ENCODE measurements around the gene EYA4.

The EYA4 gene

DNA sequence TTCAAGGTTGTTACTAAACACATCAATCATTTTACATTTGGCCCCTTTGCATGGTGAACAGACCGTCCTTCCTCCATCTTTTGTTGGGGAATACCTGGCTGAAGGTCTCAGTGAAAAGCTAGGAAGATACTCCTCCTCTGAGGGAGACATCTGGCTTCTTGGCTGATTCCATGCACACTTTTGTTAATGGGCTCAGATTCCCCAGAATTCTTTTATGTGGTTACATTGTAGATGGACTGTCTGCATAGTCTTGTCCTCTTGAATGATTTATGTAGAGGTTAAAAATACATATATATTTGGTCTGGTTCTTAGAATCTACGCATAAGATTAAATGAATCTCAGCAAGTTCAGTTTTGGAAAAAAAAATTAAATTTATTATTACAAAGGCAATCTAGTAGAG lies 167.0 kb downstream of the EYA4 start:
- DNase-seq: no peak

DNA sequence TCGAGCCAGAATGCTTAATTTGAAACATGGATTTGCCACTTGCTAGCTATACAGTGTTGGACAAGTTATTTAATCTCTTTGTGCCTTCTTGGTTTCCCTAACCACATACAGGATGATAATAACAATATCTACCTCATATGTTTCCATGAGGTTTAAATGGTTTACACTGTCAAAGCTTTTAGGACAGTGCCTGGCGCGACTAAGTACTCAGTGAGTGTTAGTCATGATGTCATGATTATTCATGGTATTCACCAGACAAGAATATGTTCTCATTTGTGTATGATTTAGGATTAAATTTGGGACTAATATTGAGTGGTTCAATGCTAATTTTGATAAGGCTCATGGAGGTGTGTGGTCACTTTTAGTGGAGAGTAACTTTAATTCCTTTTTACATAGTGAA lies 167.4 kb downstream of the EYA4 start:
- no peak for DNase-seq

DNA sequence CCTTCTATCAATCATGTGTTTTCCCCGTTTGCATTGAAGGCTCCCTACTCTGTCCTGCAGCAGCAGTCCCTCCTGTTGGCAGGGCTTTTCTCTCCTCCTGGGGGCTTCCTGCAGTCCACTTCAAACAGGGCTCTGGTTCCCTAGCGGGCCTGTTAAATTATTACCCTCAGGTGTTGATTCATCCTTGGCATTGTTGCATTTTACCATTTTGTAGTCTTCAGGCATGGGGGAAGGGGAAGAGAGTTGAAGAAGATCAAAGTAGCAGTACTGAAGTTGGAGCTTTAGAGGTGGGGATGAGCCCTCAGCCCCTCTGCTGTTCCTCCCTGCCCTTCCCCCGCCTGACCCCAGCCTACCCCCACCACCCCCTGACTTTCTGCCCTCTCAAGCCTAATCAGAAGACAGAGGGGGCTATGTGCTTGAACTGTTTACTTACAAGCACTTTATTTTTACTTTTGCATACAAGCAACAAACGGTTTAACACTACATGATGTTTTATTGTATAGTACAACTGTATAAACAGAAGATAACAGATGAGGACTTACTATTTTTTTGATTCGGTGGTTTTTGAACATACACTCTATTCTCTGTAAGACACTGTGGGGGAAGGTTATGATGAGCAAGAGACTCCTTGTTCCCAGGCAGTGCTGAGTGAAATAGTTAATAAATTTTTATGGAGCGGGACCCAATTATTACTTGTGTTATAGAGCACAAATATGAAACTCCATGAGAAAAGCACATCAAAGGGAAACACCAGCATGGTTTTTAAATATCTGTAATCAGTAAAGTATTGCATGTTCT lies 169.7 kb downstream of the EYA4 start:
- DNase-seq: no peak

DNA sequence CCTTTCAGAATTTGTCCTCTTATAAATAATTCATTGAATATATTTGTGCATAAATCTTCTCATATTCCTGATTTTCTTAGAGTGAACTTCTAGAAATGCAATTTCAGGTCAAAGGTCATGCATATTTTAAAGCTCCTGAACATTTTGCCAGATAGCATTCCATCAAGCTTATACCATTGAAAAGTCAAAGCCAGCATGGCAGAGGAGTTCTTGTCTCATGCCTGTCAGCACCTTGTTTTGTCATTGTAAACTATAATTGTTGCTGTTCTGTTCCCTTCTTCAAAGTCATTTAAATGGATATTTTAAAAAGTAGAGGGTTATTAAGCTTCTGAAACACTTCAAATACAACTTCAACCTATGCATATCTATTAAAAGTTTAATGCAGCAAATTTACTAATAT lies 170.6 kb downstream of the EYA4 start:
- DNase-seq: no peak

DNA sequence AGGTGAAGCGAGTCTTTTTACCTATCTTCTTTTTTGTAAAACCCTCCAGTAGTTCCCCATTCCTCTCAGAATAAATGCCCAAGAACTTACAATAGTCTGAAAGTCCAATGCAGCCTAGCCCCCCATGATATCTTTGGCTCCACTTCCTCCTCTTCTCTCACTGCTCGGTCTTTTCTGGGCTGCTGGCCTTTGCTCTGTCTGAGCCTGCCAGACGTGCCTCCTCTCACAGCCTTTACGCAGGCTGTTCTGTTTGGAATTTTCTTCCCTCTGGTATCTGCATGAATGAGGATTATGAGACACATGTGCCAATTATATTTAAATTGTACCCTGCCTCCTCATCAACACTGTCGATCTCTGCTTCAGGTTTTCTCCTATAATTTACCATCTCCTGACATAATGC lies 174.1 kb downstream of the EYA4 start:
- DNase-seq: no peak

DNA sequence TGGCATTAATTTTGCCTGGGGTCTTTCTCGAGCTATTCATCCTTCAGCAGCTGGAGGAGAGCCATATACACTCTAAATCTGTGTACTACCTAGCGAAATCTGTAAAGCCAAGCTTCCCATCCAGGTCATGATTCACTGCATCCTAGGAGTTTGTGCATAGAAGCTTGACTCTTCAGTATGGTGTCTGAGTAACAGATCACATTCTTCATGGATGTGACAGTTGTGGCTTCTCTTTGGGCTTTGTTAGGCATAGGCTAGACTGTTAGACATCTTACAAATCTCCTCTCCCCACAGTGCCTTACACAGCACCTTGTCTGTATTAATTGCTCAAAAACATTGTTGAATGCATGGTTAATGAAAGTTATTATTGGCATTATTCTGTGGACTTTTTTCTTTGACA lies 177.0 kb downstream of the EYA4 start:
- DNase-seq: no peak

DNA sequence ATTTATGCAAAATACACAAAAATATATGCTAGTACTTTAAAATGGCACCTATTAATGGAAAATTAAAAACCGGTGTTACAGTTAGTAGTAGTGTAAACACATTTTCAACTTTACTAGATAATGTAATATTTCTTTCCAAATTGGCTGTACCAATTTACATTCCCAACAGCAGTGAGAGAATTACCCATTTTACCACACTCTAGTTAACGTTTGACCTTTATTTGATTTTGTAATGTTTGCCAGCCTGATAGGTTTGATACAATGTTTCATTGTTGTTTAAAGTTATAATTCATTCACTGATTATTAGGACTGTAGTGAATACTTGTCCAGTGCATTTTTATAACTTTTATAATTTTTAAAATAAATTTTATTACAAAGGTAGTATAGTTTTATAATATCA lies 182.1 kb downstream of the EYA4 start:
- no peak for DNase-seq

DNA sequence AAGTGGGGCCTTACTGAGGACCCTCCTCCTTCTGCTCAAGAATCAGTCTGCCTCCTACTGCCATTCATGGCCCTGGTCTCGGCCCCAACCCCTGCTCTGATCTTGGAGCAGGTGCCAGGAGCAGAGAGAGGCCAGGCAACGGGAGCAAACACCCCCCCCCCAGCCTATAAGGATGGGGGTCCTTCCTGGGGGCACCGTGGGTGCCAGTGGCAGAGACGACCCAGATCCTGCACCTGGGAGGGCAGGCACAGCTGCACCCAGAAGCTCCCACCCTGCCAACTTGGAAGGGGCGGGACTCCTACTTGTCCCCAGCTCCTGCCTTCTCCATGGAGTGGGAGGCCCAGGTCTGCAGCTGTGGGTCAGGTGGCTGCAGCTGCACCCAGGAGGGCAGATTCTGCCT lies 183.2 kb downstream of the EYA4 start:
- DNase-seq: no peak

DNA sequence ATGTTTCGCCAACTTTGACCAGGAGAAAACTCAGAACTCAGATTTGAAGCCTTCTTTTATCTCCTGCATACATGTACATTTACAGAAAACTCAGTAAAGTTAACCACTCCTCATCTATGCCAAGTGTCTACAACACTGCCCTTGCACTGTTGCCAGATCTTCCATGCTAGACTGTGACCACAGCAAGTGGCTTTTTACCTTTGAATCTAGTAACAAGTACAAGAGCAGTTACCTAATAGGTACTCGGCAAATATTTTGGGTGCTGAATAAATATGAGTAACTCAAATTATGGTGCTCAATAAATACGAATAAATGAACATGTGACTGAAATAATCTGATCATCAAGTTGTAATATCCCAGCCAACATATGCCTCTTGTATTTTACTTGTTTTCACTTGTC lies 184.9 kb downstream of the EYA4 start:
- no peak for DNase-seq

DNA sequence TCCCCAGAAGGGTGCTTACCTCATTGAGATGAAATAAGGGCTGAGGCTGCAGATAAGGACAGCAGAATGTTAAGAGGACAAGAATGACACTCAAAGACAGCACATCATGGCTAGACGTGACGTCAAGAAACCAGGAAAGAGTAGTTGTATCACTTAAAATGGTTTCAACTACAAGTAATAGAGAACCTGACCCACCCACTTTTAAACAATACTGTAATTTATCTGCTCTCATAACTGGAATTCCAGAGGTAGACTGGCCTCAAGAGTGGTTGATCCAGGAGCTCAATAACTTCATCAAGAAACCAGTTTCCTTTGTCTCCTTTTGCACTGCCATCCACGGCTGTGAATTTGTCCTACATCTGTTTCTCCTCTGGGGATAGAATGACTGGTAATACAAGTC lies 187.1 kb downstream of the EYA4 start:
- DNase-seq: no peak

DNA sequence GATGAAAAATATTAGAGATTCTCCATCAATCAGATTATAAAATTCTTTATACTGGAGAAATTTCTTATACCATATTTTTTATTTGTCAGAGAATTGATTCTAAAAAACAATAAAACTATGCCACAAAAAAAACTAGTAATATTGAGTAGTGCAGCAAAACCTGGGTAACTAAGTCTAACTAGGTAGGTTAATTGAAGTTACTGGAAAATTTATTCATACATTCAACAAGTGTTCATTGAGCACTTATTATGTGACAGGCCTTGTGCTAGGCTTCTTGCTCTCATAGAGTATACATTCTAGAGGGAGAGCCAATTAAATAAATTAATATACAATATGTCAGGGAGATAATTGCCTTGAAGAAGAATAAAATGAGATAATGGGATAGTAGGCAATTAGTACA lies 189.4 kb downstream of the EYA4 start:
- DNase-seq: no peak

DNA sequence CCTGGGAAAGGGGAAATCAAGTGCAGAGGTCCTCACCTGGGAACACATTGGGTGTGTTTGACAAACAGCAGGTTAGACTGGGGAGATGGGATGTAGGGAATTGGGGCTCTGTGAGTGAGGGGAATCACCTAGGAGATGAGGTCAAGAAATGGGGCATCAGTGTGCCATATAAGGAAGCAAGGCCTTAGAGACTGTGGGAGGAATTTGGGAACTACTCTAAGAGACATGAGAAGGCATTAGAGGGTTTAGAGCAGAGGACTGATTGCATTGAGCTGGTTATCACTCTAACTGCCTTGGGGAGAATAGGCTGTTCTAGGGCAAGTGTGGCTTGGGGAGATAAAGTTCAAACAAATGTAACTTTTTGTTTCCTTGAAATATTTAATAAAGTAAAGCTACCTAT lies 189.9 kb downstream of the EYA4 start:
- DNase-seq: no peak

DNA sequence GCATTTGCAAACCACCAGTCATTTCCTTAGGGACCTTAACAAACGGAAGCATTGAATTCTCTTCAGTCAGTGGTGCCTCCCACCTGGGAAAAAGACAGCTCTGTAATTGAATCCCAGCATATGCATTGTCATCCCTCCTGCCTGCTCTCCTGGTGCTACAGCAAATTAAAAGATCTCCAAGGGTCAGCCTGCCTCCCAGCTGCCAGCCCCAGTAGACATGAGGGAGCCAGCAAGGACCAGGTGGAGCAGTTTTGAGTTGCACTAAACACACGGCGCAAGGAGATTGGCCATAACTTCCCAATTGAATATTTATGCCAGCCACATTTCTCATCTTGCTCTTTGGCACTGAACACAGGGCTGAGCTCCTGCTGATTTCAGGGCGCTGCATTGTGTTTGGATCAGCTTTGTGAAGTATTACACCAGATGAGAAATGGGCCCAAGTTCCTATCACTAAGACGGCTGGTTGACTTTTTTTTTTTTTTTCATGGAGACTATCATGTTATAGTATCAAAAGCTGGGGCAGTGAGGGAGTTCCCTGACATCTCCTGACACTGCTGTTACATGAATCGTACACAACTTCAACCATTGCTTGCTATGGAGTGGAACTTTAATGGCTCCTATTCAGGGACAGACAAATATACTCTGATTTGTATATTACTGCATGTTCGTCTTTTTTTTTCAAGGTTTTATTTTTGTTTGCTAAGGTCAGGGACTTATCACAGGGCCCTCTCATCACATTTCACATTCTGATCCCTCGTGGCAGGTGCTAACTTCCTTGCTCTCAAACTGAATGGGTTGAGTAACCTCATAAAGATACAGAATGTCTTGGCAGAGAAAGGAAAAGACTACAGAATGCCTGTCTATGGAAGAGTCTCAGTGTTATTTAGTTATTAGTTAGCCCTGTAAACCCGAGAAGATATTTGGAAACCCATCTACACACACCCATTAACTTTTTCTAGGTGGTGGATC lies 191.1 kb downstream of the EYA4 start:
- DNase-seq: no peak

DNA sequence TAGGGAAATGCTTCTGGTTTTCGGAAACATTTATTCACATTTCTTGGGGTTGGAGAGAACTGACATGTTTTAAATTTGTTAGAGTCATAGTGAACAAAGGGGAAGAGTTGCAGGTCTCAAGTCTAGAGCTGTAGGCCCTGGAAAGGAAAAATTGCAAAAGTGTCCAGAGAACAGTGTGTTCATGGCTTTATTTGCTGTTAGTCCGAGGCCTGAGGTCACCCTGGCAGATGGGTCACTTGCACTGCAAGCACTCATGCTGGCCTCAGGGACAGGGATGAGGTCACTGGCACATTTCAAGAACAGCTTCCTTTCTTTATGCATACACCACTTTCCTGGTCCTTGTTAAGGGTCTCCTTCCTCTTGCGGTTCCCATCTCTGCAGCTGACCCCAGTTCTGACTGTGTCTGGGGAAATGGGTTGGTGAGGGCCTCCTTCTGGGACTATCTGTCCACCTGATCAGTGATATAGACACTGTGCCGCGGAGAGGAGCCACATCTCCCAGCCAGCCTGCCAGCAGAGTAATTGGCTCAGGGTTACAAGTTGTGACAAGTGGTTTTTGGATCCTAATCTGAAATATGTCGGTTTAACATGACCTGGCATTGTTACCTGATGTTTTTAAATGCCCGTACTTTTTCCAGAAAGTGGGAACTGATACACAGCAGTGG lies 194.0 kb downstream of the EYA4 start:
- no peak for DNase-seq

DNA sequence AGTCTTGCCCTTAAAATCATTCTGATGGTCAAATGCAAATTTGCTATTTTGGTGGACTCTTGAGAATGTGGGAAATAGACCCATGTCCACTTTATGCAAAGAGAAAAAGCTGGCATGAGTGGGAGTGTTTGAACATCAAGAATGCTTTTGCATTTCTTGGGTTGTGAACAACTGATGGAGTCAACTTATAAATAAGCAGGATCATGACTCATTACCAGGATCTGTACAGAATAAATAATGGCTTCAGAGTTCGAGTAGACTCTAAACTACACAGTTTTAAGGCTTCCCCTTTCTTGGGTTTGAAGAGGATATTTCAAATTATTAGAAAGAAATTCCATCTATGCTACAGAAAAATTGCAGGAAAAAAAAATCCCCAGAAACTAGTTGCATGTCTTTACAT lies 195.5 kb downstream of the EYA4 start:
- no peak for DNase-seq

DNA sequence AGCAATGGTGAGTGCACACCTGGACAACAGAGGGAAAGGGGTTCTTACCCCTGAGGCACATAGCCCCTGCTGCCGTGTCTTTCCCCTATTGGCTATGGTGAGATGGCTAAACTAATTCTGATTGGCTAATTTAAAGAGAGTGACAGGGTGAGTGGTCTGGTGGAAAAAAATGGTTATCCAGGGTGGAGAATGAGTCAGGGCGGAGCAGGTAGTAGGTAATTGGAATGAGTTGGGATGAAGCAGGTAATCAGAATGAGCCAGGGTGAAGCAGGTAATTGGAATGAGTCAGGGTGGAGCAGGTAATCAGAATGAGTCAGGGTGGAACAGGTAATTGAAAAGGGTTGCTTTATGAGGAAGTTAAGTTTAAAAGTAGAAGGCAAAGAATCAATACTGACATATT lies 200.3 kb downstream of the EYA4 start:
- DNase-seq: no peak

DNA sequence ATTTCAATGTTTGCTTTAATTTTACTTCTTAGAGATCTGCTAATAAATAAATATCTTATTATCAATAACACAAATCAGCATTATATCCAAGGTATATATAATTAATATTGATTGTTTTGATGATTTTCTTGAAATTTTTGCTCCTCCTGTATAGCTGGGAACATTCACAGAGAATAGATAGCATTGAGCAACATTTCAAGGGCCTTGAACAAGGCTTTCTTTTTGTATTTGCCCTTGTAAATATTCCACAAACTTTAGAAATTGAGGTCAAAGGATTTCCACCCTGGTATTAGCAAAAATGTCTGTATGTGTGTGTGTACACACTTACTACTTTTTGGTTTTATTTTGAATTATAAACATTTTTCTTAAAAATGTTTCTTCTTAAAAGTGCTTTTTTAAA lies 205.6 kb downstream of the EYA4 start:
- DNase-seq: no peak

DNA sequence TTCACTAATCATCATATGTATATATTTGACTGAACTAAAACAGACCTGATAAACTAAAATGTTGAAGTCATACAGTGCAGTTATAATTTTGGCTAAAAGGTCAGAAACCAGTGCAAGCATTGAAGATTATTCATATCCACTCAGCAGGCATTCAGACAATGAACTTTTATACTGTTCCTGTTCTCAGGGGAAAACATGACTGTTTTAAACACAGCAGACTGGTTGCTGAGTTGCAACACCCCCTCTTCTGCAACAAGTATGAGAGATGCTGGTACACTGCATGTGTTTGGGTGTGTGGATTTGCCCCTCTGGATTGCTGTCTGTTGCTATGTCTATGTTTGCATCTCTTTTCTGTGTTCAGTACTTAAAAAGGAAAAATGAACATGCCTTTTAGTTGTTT lies 206.8 kb downstream of the EYA4 start:
- no peak for DNase-seq

DNA sequence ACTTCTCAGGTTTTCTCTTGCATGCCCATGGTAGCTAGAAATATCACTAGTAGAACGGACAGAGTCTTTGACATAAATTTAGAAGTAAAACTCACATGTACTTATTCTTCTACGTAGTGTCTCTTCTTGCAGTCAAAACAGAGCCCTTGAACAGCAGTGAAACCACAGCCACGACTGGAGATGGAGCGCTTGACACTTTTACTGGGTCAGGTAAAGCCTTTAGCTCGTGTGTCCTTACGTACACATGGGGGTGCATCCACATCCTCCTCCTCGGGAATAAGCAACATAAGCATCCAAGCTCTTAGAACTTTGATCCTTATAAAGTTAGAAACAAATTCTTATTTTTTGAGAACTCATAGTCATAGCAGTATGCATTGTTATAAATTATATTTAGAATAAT lies 215.3 kb downstream of the EYA4 start:
- no peak for DNase-seq

DNA sequence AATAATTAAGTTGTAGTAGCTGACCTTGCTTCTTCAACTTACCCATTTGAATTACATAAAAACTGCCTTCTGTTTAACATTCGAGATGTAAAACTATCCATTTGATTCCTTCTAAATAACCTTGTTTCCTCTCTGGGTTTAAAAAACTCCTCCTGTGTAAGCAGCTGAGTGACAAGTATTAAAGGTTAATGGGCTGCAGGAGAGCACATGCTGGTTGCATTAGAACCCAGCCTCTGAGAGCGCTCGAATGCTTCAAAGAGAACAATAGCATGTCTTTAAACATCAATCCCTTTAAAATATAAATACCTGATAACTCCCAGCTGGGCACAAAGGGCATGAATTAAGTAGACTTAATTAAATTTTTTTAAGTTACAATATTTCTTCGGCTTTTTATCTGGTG lies 215.8 kb downstream of the EYA4 start:
- DNase-seq: no peak

DNA sequence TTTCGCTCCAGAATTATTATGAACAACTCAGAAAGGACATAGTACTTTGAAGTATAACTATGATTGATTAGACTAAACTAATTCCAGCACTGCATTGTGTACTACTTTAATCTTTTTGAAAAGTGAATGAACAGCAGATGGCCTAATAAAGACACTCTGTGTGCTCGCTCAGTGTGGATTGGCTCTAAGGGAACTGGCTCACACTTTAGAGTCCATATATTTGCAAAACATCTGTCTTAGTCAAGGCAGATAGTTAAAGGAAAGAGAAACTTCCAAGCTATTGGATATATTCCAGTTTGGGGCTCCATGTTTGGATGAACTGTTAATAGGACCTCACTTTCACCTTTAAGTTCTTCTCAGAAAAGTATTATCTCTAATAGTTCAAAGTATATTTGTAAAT lies 218.9 kb downstream of the EYA4 start:
- DNase-seq: no peak

DNA sequence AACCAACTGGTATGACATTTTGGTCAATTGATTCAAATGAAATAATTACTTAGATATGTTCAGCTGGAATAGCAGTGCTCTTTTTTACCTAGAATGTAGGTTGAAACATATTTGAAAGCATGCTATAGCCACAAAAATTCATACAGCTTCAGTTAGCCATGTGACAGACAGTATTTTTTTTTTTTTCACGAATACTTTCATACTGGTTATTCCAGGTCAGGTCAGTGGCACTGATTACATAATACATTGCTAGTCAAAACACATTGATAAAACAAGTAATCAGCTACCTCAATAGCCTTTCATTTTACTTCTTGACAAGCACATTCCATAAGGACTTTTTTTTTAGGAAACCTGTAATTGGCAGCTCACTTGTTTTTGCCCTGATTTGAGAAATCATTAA lies 222.6 kb downstream of the EYA4 start:
- no peak for DNase-seq

DNA sequence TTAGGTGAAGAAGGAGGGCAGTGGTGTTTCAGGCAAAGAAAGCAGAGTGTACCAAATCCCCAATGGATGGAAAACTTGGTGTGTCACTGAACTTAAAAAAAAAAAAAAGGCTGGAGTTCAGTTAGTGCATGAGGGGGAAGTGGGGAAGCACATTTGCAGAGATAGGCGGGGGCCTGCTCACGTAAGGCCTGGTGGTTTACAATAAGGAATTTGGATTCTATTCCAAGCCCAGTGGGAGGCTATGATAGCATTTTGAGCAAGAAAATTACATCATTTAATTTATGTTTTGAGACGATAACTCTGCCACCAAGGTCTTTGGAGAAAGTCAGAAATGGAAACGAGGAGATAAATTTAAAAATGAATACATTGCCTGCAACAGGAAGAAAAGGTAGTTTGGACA lies 225.5 kb downstream of the EYA4 start:
- no peak for DNase-seq

Measured in CD4-positive, alpha-beta T cell treated with Interleukin-12 subunit alpha and Interleukin-12 subunit beta, for 1 hour (primary cell).